ENCODE data around the gene SLX4IP. TPM values are rescaled to one million over a fixed set of nuclear protein-coding genes. Genes with fewer than 3 reads are reported as not detected.
A peak's percentile ranks its signal among the peaks of the same experiment; 100 is the strongest.

Gene SLX4IP
- total RNA-seq, 2 donors from 2014 or later, result 7.0 to 8.2 TPM

GRCh38 chr20:10670501-10671220, 235.6 kb downstream of the SLX4IP start:
- peak overlapping the region; percentile 99 to 100 for H3K27ac ChIP-seq
- H3K4me1 ChIP-seq (replicated peaks), result peaks cover 17% of the 10 kb centered on the region
- no peak for TF ChIP-seq POLR2A (IDR thresholded peaks at IDR 0.05)
- TF ChIP-seq CTCF (IDR thresholded peaks at IDR 0.05), result no peak
- no peak for TF ChIP-seq POLR2AphosphoS5 (IDR thresholded peaks at IDR 0.05)
- WGBS, result 25% methylated on average over 18 of the region's 18 CpGs
- no peaks in the 10 kb centered on the region for H3K27me3 ChIP-seq (replicated peaks; ENCODE audit: insufficient read depth)
- DNase-seq (ENCODE audit: low spot score), result no peak
- H3K4me3 ChIP-seq, result peak overlapping the region; percentile 86 to 91
- H3K9me3 ChIP-seq, result no peaks in the 10 kb centered on the region
- intact Hi-C loops (cut with DNase I), result loop anchor here (5.0 to 10.0 kb wide), 3 partner anchors 163 to 534 kb away; no protein-coding TSS in a partner anchor
- H3K36me3 ChIP-seq, result no peaks in the 10 kb centered on the region

- peak; percentile 87 for DNase-seq (ENCODE audit: low spot score)
- Histone ChIP-seq H3K27ac (peak overlapping the region; percentile 99 to 100), H3K9me3 (no peaks in the 10 kb centered on the region), H3K4me3 (peak overlapping the region; percentile 86 to 91), H3K27me3 (replicated peaks; ENCODE audit: insufficient read depth) (no peaks in the 10 kb centered on the region), H3K36me3 (no peaks in the 10 kb centered on the region), H3K4me1 (replicated peaks) (peaks cover 10% of the 10 kb centered on the region)
- intact Hi-C loops (cut with DNase I), result loop anchor here (5.0 to 10.0 kb wide), 3 partner anchors 164 to 533 kb away; no protein-coding TSS in a partner anchor
- peak; percentile 70 for TF ChIP-seq POLR2AphosphoS5 (IDR thresholded peaks at IDR 0.05)
- TF ChIP-seq POLR2A (IDR thresholded peaks at IDR 0.05), result peak; percentile 28
- peak; percentile 12 to 68 (median 54) for TF ChIP-seq CTCF (IDR thresholded peaks at IDR 0.05)
- WGBS, result 3% methylated on average over 13 of the region's 13 CpGs
Measured at GRCh38 chr20:10671221-10671918, 236.3 kb downstream of the SLX4IP start.

- DNase-seq (ENCODE audit: low spot score), result peak; percentile 79
Measured at GRCh38 chr20:10671919-10672623, 237.0 kb downstream of the SLX4IP start.

GRCh38 chr20:10672624-10673127, 237.6 kb downstream of the SLX4IP start:
- no peaks in the 10 kb centered on the region for H3K9me3 ChIP-seq
- WGBS, result under 1% methylated on average over 46 of the region's 47 CpGs
- DNase-seq (ENCODE audit: low spot score), result no peak
- no peaks in the 10 kb centered on the region for H3K36me3 ChIP-seq
- H3K4me1 ChIP-seq (replicated peaks), result peaks cover under 1% of the 10 kb centered on the region
- no peak for TF ChIP-seq CTCF (IDR thresholded peaks at IDR 0.05)
- TF ChIP-seq POLR2A (IDR thresholded peaks at IDR 0.05), result peak; percentile 17
- intact Hi-C loops (cut with DNase I), result loop anchor here (2.0 to 10.0 kb wide), 5 partner anchors 116 to 532 kb away; partner anchors contain the start of genes MKKS and SLX4IP
- peak overlapping the region; percentile 86 to 91 for H3K4me3 ChIP-seq
- no peaks in the 10 kb centered on the region for H3K27me3 ChIP-seq (replicated peaks; ENCODE audit: insufficient read depth)
- H3K27ac ChIP-seq, result peak overlapping the region; percentile 99 to 100

More at GRCh38 chr20:10671919-10672623, 237.0 kb downstream of the SLX4IP start:
- H3K4me3 ChIP-seq, result peak overlapping the region; percentile 86 to 91
- H3K27me3 ChIP-seq (replicated peaks; ENCODE audit: insufficient read depth), result no peaks in the 10 kb centered on the region
- intact Hi-C loops (cut with DNase I), result loop anchor here (2.0 to 10.0 kb wide), 5 partner anchors 115 to 533 kb away; partner anchors contain the start of genes MKKS and SLX4IP
- H3K36me3 ChIP-seq, result no peaks in the 10 kb centered on the region
- no peaks in the 10 kb centered on the region for H3K9me3 ChIP-seq
- peak overlapping the region; percentile 99 to 100 for H3K27ac ChIP-seq
- H3K4me1 ChIP-seq (replicated peaks), result peaks cover 7% of the 10 kb centered on the region
- 1% methylated on average over 41 of the region's 42 CpGs for WGBS
- no peak for TF ChIP-seq CTCF (IDR thresholded peaks at IDR 0.05)
- no peak for TF ChIP-seq POLR2A (IDR thresholded peaks at IDR 0.05)
- TF ChIP-seq POLR2AphosphoS5 (IDR thresholded peaks at IDR 0.05), result peak; percentile 47

Data from prostate gland (tissue), 2 donors.